Mucosa of descending colon (tissue), 3 donors: ENCODE measurements around the gene TAC4. TPM values are rescaled to one million over a fixed set of nuclear protein-coding genes. Genes with fewer than 3 reads are reported as not detected.

Experiments
- ATAC-seq: fragments of 200-7000 bp; cut with Tn5 transposase; one replicate; pipeline ENCODE4 v1.9.1; 2020; ENCODE audit warnings: mild to moderate bottlenecking, moderate library complexity
- DNase-seq, 3 donors: peaks; one replicate each; pipeline ENCODE4 v3.0.0-alpha.2; 2020
- H3K36me3 ChIP-seq: fragments of 200-600 bp; one replicate; pipeline ENCODE4 v1.8.0; 2021; ENCODE audit warnings: low read depth, mild to moderate bottlenecking
- H3K4me1 ChIP-seq: fragments of 200-600 bp; one replicate; pipeline ENCODE4 v1.8.0; 2021; ENCODE audit warnings: low read depth, mild to moderate bottlenecking
- H3K4me3 ChIP-seq: fragments of 200-600 bp; one replicate; pipeline ENCODE4 v1.8.0; 2021; ENCODE audit warnings: mild to moderate bottlenecking
- H3K9me3 ChIP-seq: fragments of 200-600 bp; one replicate; pipeline ENCODE4 v1.8.0; 2021; ENCODE audit warnings: mild to moderate bottlenecking
- intact Hi-C, 2 donors: fragments of 100-400 bp; cut with DNase I in 1 of 2; cut with micrococcal nuclease in 1 of 2; formaldehyde crosslinking; loops; one replicate each; pipeline versions ENCODE4 v1.11.0 to v1.11.1; 2022; cut with DNase I, micrococcal nuclease
- total RNA-seq, 3 donors: library from RNA; stranded (reverse); fragmentation: NEBNext Ultra II Directional in 2 of 3; extraction: Animal tissue kit (Norgen Biotek cat#: 25700) in 2 of 3; gene quantifications; one replicate each; pipeline versions ENCODE4 v1.2.1 to v1.2.4, GENCODE V29; 2021 to 2023
- TF ChIP-seq, protein P1 (sequence below): fragments of 200-600 bp; IDR thresholded peaks from one replicate; pipeline ENCODE4 v1.8.0; 2022; ENCODE audit warnings: antibody characterized with exemption, mild to moderate bottlenecking
- donor health status: DM: no; HTN: no; CAD: no; lungs with moderate emphysema.
- donor health status: DM: no; HTN: no; CAD: no.
- donor health status: DM: no; HTN: yes; CAD: no.

TAC4 gene
- total RNA-seq, 3 donors from 2014 or later = not detected

DNA sequence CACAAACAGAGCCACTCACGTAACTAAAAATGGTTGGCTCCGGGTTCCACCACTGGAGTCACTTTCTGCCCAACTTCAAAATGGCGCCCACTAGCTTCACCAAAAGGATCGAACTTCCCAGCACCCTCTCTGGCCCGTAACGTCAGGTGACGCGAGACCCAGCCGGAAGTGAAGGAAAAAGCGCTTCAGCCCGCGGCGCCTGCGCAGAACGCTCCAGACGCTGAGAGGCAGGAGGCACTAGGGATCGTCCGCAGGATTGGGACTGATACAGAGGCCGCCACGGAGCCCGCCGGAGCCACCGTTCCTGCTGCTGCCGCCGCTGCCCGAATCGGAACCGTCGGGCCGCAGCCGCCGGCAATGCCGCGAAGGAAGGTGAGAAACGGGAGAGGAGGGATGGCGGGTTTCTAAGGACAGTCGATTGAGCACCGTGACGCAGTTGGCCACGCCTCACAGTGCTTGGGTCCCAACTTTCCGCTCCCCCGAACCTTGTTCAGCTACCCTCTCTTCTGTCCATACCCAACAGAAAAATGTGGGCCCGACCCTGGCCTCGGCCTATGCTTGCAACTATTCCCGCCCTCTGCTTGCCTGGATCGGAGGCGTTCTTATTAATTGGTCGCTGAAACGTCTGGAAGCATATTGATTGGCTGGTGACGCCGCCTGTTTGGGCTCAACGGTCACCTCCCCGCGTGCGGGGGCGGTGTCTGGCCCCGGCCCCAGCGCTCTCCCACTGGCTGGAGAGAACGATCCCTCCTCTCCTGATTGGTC lies 59.2 kb downstream of the TAC4 start, which contains the start of gene KAT7:
Gene KAT7, plus strand, starts transcription at position 204 of the 765 bp plus-strand sequence. Its CDS starts 154 bp downstream, at position 358.
- peak; percentile 95 for ATAC-seq
- intact Hi-C loops = no loop called here
- H3K4me1 ChIP-seq = peaks cover 25% of the 10 kb centered on the region
- H3K4me3 ChIP-seq = peak within 1 kb of the TSS; percentile 96
- H3K36me3 ChIP-seq = no peaks in the 10 kb centered on the region
- TF ChIP-seq, protein P1, sequence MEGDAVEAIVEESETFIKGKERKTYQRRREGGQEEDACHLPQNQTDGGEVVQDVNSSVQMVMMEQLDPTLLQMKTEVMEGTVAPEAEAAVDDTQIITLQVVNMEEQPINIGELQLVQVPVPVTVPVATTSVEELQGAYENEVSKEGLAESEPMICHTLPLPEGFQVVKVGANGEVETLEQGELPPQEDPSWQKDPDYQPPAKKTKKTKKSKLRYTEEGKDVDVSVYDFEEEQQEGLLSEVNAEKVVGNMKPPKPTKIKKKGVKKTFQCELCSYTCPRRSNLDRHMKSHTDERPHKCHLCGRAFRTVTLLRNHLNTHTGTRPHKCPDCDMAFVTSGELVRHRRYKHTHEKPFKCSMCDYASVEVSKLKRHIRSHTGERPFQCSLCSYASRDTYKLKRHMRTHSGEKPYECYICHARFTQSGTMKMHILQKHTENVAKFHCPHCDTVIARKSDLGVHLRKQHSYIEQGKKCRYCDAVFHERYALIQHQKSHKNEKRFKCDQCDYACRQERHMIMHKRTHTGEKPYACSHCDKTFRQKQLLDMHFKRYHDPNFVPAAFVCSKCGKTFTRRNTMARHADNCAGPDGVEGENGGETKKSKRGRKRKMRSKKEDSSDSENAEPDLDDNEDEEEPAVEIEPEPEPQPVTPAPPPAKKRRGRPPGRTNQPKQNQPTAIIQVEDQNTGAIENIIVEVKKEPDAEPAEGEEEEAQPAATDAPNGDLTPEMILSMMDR = no peak
- H3K9me3 ChIP-seq = no peaks in the 10 kb centered on the region
- DNase-seq = peak; percentile 99

Other genes with a start within 250 kb of the TAC4 start
- gene SPOP, start 170.0 kb downstream of the TAC4 start, total RNA-seq = 100 to 1,000 TPM in 1 of 3 donors, 10 to 100 TPM in 2; 47.6 to 213 (median 56.2) TPM
- gene SLC35B1, start 140.1 kb downstream of the TAC4 start, total RNA-seq = 10 to 100 TPM; 31.7 to 60.3 (median 41.5) TPM
- 10 to 100 TPM in 1 of 3 donors, 1 to 10 TPM in 2; 6.5 to 22.0 (median 8.8) TPM for gene FAM117A, start 83.9 kb downstream of the TAC4 start, total RNA-seq
- gene KAT7, start 59.4 kb downstream of the TAC4 start, total RNA-seq = 10 to 100 TPM; 43.7 to 73.4 (median 59.7) TPM
- gene DLX4, start 121.1 kb upstream of the TAC4 start, total RNA-seq = under 1 TPM; 0.14 to 0.60 (median 0.24) TPM
- gene DLX3, start 147.2 kb upstream of the TAC4 start, total RNA-seq = under 1 TPM in 1 of 3 donors, not detected in 2; 0.22 TPM
- 100 to 1,000 TPM; 108 to 170 (median 108) TPM for gene ITGA3, start 208.0 kb upstream of the TAC4 start, total RNA-seq
- gene PDK2, start 247.3 kb upstream of the TAC4 start, total RNA-seq = 10 to 100 TPM; 51.0 to 91.6 (median 72.6) TPM